Cardiac muscle cell (in vitro differentiated cells and primary cell): ENCODE results near the gene CYP4V2. TPM values are rescaled to one million over a fixed set of nuclear protein-coding genes. Genes with fewer than 3 reads are reported as not detected.
"Not testable (repeated sequence)": the region's sequence is repeated elsewhere in the genome, so short reads cannot be mapped to it uniquely, and the experiment has no call there.

ENCODE experiments used
- DNase-seq, 2 donors: peaks; one replicate each; pipeline versions ENCODE4 v3.0.0 to v3.0.0-alpha.2; 2010 to 2017; ENCODE audit warnings: low read depth in 1 of 2, low spot score in 1 of 2
- H3K27ac ChIP-seq: fragments of 200-600 bp; sonication (generic); 2 replicates; pipeline ENCODE4 v1.5.1; 2016
- H3K27me3 ChIP-seq: fragments of 200-600 bp; sonication (generic); 2 replicates; pipeline ENCODE4 v1.6.0; 2016; ENCODE audit warnings: control low read depth
- H3K36me3 ChIP-seq: fragments of 200-600 bp; sonication (generic); 2 replicates; pipeline ENCODE4 v1.5.1; 2016; ENCODE audit warnings: control low read depth
- H3K4me1 ChIP-seq: fragments of 200-600 bp; sonication (generic); 2 replicates; pipeline ENCODE4 v1.8.1; 2017; ENCODE audit warnings: low read depth, mild to moderate bottlenecking, mixed run types
- H3K4me3 ChIP-seq: fragments of 200-600 bp; sonication (generic); 2 replicates; pipeline ENCODE4 v1.5.1; 2016; ENCODE audit warnings: mild to moderate bottlenecking
- H3K9me3 ChIP-seq: fragments of 200-600 bp; sonication (generic); 2 replicates; pipeline ENCODE4 v1.5.1; 2017; ENCODE audit warnings: low read depth, mild to moderate bottlenecking, control low read depth
- polyA plus RNA-seq: library from polyadenylated mRNA; unstranded; fragments of >200 nt; fragmentation: Nextera tagmentation; extraction: Ambion mirVana; gene quantifications from 2 replicates; pipeline ENCODE4 v1.2.1, GENCODE V29; 2016
- total RNA-seq: library from RNA; depleted of rRNA; stranded (reverse); fragments of >200 nt; gene quantifications from 2 replicates; pipeline ENCODE4 v1.2.3, GENCODE V29; 2016
- TF ChIP-seq, protein P1 (sequence below): IDR thresholded peaks from 2 replicates; pipeline ENCODE4 v1.5.1; 2012; ENCODE audit warnings: low read depth, mild to moderate bottlenecking, low read length

Gene CYP4V2
- total and polyA plus RNA-seq, 2 experiments from 2014 or later, result 7.2 to 7.3 TPM

GRCh38 chr4:186241616-186242015, 50.2 kb downstream of the CYP4V2 start:
- no peaks in the 10 kb centered on the region for H3K36me3 ChIP-seq
- H3K27ac ChIP-seq, result no peak overlapping the region
- no peak for DNase-seq
- H3K4me1 ChIP-seq, result no peaks in the 10 kb centered on the region
- H3K4me3 ChIP-seq, result no peak overlapping the region
- TF ChIP-seq, protein P1, sequence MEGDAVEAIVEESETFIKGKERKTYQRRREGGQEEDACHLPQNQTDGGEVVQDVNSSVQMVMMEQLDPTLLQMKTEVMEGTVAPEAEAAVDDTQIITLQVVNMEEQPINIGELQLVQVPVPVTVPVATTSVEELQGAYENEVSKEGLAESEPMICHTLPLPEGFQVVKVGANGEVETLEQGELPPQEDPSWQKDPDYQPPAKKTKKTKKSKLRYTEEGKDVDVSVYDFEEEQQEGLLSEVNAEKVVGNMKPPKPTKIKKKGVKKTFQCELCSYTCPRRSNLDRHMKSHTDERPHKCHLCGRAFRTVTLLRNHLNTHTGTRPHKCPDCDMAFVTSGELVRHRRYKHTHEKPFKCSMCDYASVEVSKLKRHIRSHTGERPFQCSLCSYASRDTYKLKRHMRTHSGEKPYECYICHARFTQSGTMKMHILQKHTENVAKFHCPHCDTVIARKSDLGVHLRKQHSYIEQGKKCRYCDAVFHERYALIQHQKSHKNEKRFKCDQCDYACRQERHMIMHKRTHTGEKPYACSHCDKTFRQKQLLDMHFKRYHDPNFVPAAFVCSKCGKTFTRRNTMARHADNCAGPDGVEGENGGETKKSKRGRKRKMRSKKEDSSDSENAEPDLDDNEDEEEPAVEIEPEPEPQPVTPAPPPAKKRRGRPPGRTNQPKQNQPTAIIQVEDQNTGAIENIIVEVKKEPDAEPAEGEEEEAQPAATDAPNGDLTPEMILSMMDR, result no peak
- H3K9me3 ChIP-seq, result no peaks in the 10 kb centered on the region
- no peaks in the 10 kb centered on the region for H3K27me3 ChIP-seq

DNA sequence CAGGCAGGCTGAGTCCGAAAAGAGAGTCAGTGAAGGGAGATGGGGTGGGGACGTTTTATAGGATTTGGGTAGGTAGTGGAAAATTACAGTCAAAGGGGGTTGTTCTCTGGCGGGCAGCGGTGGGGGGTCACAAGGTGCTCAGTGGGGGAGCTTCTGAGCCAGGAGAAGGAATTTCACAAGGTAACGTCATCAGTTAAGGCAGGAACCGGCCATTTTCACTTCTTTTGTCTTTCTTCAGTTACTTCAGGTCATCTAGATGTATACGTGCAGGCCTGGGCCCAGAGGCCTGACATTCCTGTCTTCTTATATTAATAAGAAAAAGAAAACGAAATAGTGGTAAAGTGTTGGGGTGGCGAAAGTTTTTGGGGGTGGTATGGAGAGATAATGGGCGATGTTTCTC, 50.7 kb downstream of the CYP4V2 start:
- H3K27ac ChIP-seq, DNase-seq, H3K9me3 ChIP-seq, H3K4me1 ChIP-seq, H3K36me3 ChIP-seq, H3K4me3 ChIP-seq, H3K27me3 ChIP-seq: not testable (repeated sequence)

- DNase-seq, result no peak
- no peaks in the 10 kb centered on the region for H3K27me3 ChIP-seq
- no peaks in the 10 kb centered on the region for H3K9me3 ChIP-seq
- H3K4me3 ChIP-seq, result no peak overlapping the region
- no peaks in the 10 kb centered on the region for H3K4me1 ChIP-seq
- TF ChIP-seq, protein P1, result no peak
- no peak overlapping the region for H3K27ac ChIP-seq
- H3K36me3 ChIP-seq, result no peaks in the 10 kb centered on the region
Measured at GRCh38 chr4:186243331-186243730, 52.0 kb downstream of the CYP4V2 start.

DNA sequence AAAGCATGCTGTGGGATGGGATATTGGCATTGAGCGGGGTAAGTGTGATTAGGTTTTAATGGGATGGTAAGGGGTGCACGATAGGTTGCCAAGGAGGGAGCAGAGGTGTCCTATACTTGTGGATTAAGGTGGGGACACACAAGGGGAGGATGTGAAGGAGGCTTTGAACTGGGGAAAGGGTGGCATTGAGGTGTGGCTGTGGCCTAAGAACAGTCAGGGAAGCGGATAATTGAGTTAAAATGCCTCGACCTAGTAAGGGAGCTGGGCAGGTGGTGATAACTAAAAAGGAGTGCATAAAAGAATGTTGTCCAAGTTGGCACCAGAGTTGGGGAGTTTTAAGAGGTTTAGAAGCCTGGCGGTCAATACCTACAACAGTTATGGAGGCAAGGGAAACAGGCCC, 53.5 kb downstream of the CYP4V2 start:
- no peaks in the 10 kb centered on the region for H3K27me3 ChIP-seq
- H3K36me3 ChIP-seq, result no peaks in the 10 kb centered on the region
- H3K4me3 ChIP-seq, result no peak overlapping the region
- H3K9me3 ChIP-seq, result no peaks in the 10 kb centered on the region
- no peak overlapping the region for H3K27ac ChIP-seq
- no peak for DNase-seq
- no peaks in the 10 kb centered on the region for H3K4me1 ChIP-seq
- TF ChIP-seq, protein P1, result no peak

DNA sequence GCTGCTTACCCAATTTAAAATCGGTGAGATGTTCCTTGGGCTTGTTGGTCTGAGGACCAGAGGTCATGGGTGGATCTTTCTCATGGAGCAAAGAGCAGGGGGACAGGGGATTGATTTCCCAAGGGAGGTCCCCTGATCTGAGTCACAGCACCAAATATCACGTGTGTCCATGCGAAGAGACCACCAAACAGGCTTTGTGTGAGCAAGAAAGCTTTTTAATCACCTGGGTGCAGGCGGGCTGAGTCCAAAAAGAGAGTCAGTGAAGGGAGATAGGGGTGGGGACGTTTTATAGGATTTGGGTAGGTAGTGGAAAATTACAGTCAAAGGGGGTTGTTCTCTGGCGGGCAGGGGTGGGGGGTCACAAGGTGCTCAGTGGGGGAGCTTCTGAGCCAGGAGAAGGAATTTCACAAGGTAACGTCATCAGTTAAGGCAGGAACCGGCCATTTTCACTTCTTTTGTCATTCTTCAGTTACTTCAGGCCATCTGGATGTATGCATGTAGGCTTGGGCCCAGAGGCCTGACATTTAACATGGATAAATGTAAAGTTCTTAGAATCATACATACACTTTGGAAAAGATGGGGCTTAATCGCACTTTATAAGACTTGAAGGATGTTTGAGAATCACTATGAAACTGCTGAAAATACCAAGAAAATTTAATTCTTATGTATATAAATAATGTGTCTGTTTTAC, 55.8 kb downstream of the CYP4V2 start:
- DNase-seq, H3K4me3 ChIP-seq, H3K27ac ChIP-seq, H3K27me3 ChIP-seq, H3K36me3 ChIP-seq, H3K9me3 ChIP-seq, H3K4me1 ChIP-seq: not testable (repeated sequence)

DNA sequence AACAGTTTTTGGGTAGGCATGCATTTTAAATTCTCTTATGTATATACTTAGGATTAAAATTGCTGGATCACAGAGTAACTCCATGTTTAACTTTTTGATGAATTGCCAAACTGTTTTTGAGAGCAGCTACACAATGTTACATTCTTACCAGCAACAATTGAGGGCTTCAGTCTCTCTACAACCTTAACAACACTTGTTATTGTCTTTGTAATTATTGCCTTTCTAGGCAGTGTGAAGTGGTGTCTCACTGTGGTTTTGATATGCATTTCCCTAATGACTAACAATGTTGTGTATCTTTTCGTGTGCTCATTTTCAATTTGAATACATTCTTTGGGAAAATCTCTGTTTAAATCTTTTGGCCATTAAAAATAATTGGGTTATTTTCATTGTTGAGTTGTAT, 57.3 kb downstream of the CYP4V2 start:
- no peaks in the 10 kb centered on the region for H3K36me3 ChIP-seq
- H3K27ac ChIP-seq, result no peak overlapping the region
- H3K4me1 ChIP-seq, result no peaks in the 10 kb centered on the region
- H3K27me3 ChIP-seq, result no peaks in the 10 kb centered on the region
- TF ChIP-seq, protein P1, result no peak
- H3K9me3 ChIP-seq, result no peaks in the 10 kb centered on the region
- H3K4me3 ChIP-seq, result no peak overlapping the region
- DNase-seq, result no peak
